Sigmoid colon (tissue), 4 donors: ENCODE results near the gene CATSPER1.

ENCODE experiments used
- CTCF ChIP-seq, 4 experiments: fragments of 450-650 bp in 3 of 4; fragments of 200-600 bp in 1 of 4; IDR thresholded peaks; one replicate each; pipeline ENCODE4 v1.5.1; 2016 to 2019; ENCODE audit warnings: antibody characterized with exemption in 4 of 4, mild to moderate bottlenecking in 3 of 4, moderate library complexity in 2 of 4
- POLR2AphosphoS5 ChIP-seq, 4 donors: sonication (generic); formaldehyde crosslinking; IDR thresholded peaks; one replicate each; pipeline ENCODE4 v1.6.1; 2017; ENCODE audit warnings: antibody characterized with exemption in 4 of 4

- no peak for TF ChIP-seq CTCF (IDR thresholded peaks at IDR 0.05)
- TF ChIP-seq POLR2AphosphoS5 (IDR thresholded peaks at IDR 0.05) = no peak
Measured at GRCh38 chr11:66036334-66036710, 10.0 kb upstream of the CATSPER1 start.
